SHP77 treated with DMSO at 0.1 percent for 48 hours (cell line): Measurements from ENCODE around the gene THAP11.

Experiments
- DNase-seq: peaks from one replicate; lab custom pipeline; 2025; lab: John Stamatoyannopoulos, UW

The THAP11 gene

GRCh38 chr16:67883872-67884261, 41.7 kb downstream of the THAP11 start:
- DNase-seq, result no peak

- DNase-seq, result peak; percentile 28
Measured at GRCh38 chr16:67884684-67885083, 42.6 kb downstream of the THAP11 start, which contains the start of gene NRN1L. Gene NRN1L (plus strand): TSS chr16:67884885. CDS start chr16:67884904, 19 bp downstream.

- DNase-seq, result no peak
Measured at GRCh38 chr16:67885545-67885944, 43.4 kb downstream of the THAP11 start.

GRCh38 chr16:67885976-67886375, 43.9 kb downstream of the THAP11 start:
- no peak for DNase-seq

- DNase-seq, result no peak
Measured at GRCh38 chr16:67886387-67886786, 44.3 kb downstream of the THAP11 start.

GRCh38 chr16:67888331-67888730, 46.2 kb downstream of the THAP11 start:
- DNase-seq, result no peak

- no peak for DNase-seq
Measured at GRCh38 chr16:67892375-67892774, 50.3 kb downstream of the THAP11 start.

GRCh38 chr16:67892899-67893742, 51.0 kb downstream of the THAP11 start, which contains the start of gene PSKH1:
Gene PSKH1 (plus strand): TSS chr16:67893254. CDS start chr16:67908750, 15,496 bp downstream.
- peak; percentile 92 for DNase-seq
